Ishikawa (cell line): Measurements from ENCODE around the gene AKAP9.

Source experiments
- CEBPB ChIP-seq: IDR thresholded peaks from 2 replicates; pipeline ENCODE4 v1.6.1; 2012
- CREB1 ChIP-seq: IDR thresholded peaks from 2 replicates; pipeline ENCODE4 v1.6.1; 2012; ENCODE audit warnings: low read depth
- EGR1 ChIP-seq: IDR thresholded peaks from 2 replicates; pipeline ENCODE4 v1.6.1; 2012
- EP300 ChIP-seq: IDR thresholded peaks from 2 replicates; pipeline ENCODE4 v1.6.1; 2012; ENCODE audit warnings: borderline replicate concordance
- FOXM1 ChIP-seq: IDR thresholded peaks from 2 replicates; pipeline ENCODE4 v1.6.1; 2012; ENCODE audit warnings: low read depth, borderline replicate concordance
- MAX ChIP-seq: IDR thresholded peaks from 2 replicates; pipeline ENCODE4 v1.6.1; 2012
- NFIC ChIP-seq: IDR thresholded peaks from 2 replicates; pipeline ENCODE4 v1.6.1; 2012
- RAD21 ChIP-seq: IDR thresholded peaks from 2 replicates; pipeline ENCODE4 v1.6.1; 2012; ENCODE audit warnings: low read depth
- REST ChIP-seq: IDR thresholded peaks from 2 replicates; pipeline ENCODE4 v1.6.1; 2012; ENCODE audit warnings: low read depth, mild to moderate bottlenecking
- TAF1 ChIP-seq: IDR thresholded peaks from 2 replicates; pipeline ENCODE4 v1.6.1; 2012; ENCODE audit warnings: low read depth, mild to moderate bottlenecking
- TCF12 ChIP-seq: IDR thresholded peaks from 2 replicates; pipeline ENCODE4 v1.6.1; 2012; ENCODE audit warnings: low read depth
- TEAD4 ChIP-seq: IDR thresholded peaks from 2 replicates; pipeline ENCODE4 v1.6.1; 2012
- USF1 ChIP-seq: IDR thresholded peaks from 2 replicates; pipeline ENCODE4 v1.6.1; 2012
- YY1 ChIP-seq: IDR thresholded peaks from 2 replicates; pipeline ENCODE4 v1.6.1; 2012; ENCODE audit warnings: low read depth
- ZBTB7A ChIP-seq: IDR thresholded peaks from 2 replicates; pipeline ENCODE4 v1.6.1; 2012; ENCODE audit warnings: low read depth

Gene AKAP9

GRCh38 chr7:91976743-91977142 is 36.1 kb downstream of the AKAP9 start:
- TF ChIP-seq TCF12 (no peak), RAD21 (no peak), NFIC (no peak), TAF1 (no peak), EP300 (no peak), ZBTB7A (no peak), CREB1 (no peak), TEAD4 (no peak), CEBPB (no peak), MAX (no peak), USF1 (no peak), REST (no peak), YY1 (no peak)

- TF ChIP-seq NFIC (no peak), CEBPB (no peak), TCF12 (no peak), TAF1 (no peak), CREB1 (no peak), EP300 (no peak), EGR1 (no peak), YY1 (no peak), USF1 (no peak), RAD21 (no peak), ZBTB7A (no peak), MAX (no peak), TEAD4 (no peak), REST (no peak), FOXM1 (no peak)
These were observed 38.9 kb downstream of the AKAP9 start for GRCh38 chr7:91979590-91979989.

GRCh38 chr7:91988213-91988612 is 47.6 kb downstream of the AKAP9 start:
- TF ChIP-seq REST (no peak), NFIC (no peak), TCF12 (no peak), TEAD4 (no peak), EGR1 (no peak), EP300 (no peak), FOXM1 (no peak), USF1 (no peak), MAX (no peak), TAF1 (no peak), ZBTB7A (no peak), CEBPB (no peak)

- TF ChIP-seq EP300 (no peak), CEBPB (no peak), FOXM1 (no peak), YY1 (no peak), TAF1 (no peak), NFIC (no peak), TCF12 (no peak), RAD21 (no peak), EGR1 (no peak), TEAD4 (no peak), CREB1 (no peak), ZBTB7A (no peak), MAX (no peak), REST (no peak)
These were observed 53.3 kb downstream of the AKAP9 start for GRCh38 chr7:91993976-91994375.
